Measurements from ENCODE around the gene ADARB2. TPM values are rescaled to one million over a fixed set of nuclear protein-coding genes. Genes with fewer than 3 reads are reported as not detected.

The ADARB2 gene
- total and polyA plus RNA-seq, 3 donors from 2014 or later: 8.5 to 13.0 (median 10.4) TPM

GRCh38 chr10:1673568-1674345 is 63.6 kb downstream of the ADARB2 start:
- TF ChIP-seq CTCF (IDR thresholded peaks at IDR 0.05) (no peak), POLR2A (IDR thresholded peaks at IDR 0.05) (no peak)
- H3K27ac ChIP-seq: no peak overlapping the region
- H3K9me3 ChIP-seq: no peaks in the 10 kb centered on the region
- no peak overlapping the region for H3K4me3 ChIP-seq
- intact Hi-C loops (cut with DNase I; ENCODE audit: low total_unique reads): no loop called here
- no peaks in the 10 kb centered on the region for H3K27me3 ChIP-seq
- no peak for DNase-seq
- 81 to 87% methylated on average over 21 of the region's 21 CpGs for WGBS, 2 donors
- H3K4me1 ChIP-seq: no peaks in the 10 kb centered on the region
- no peaks in the 10 kb centered on the region for H3K36me3 ChIP-seq (ENCODE audit: low read depth, missing control alignments)

GRCh38 chr10:1672001-1672781 is 65.1 kb downstream of the ADARB2 start:
- 53 to 69% methylated on average over 31 to 37 of the region's 37 CpGs for WGBS, 2 donors
- no peak for TF ChIP-seq POLR2A (IDR thresholded peaks at IDR 0.05)
- no peak for TF ChIP-seq CTCF (IDR thresholded peaks at IDR 0.05)

GRCh38 chr10:1671366-1672000 is 65.8 kb downstream of the ADARB2 start:
- Histone ChIP-seq H3K4me3 (no peak overlapping the region), H3K27me3 (no peaks in the 10 kb centered on the region), H3K27ac (no peak overlapping the region), H3K9me3 (no peaks in the 10 kb centered on the region), H3K4me1 (no peaks in the 10 kb centered on the region), H3K36me3 (ENCODE audit: low read depth, missing control alignments) (no peaks in the 10 kb centered on the region)
- 58 to 67% methylated on average over 18 to 20 of the region's 20 CpGs for WGBS, 2 donors
- TF ChIP-seq POLR2A (IDR thresholded peaks at IDR 0.05) (no peak), CTCF (IDR thresholded peaks at IDR 0.05) (no peak)
- DNase-seq: no peak
- intact Hi-C loops (cut with DNase I; ENCODE audit: low total_unique reads): no loop called here

More at GRCh38 chr10:1672001-1672781, 65.1 kb downstream of the ADARB2 start:
- H3K27ac ChIP-seq: no peak overlapping the region
- DNase-seq: no peak
- H3K27me3 ChIP-seq: no peaks in the 10 kb centered on the region
- H3K36me3 ChIP-seq (ENCODE audit: low read depth, missing control alignments): no peaks in the 10 kb centered on the region
- intact Hi-C loops (cut with DNase I; ENCODE audit: low total_unique reads): no loop called here
- no peaks in the 10 kb centered on the region for H3K9me3 ChIP-seq
- no peaks in the 10 kb centered on the region for H3K4me1 ChIP-seq
- peak overlapping the region in 1 of 2 donors; percentile 17 for H3K4me3 ChIP-seq

- H3K4me1 ChIP-seq: no peaks in the 10 kb centered on the region
- no peak overlapping the region for H3K27ac ChIP-seq
- H3K27me3 ChIP-seq: no peaks in the 10 kb centered on the region
- intact Hi-C loops (cut with DNase I; ENCODE audit: low total_unique reads): no loop called here
- H3K36me3 ChIP-seq (ENCODE audit: low read depth, missing control alignments): no peaks in the 10 kb centered on the region
- DNase-seq: no peak
- H3K4me3 ChIP-seq: no peak overlapping the region
- H3K9me3 ChIP-seq: no peaks in the 10 kb centered on the region
- TF ChIP-seq CTCF (IDR thresholded peaks at IDR 0.05) (no peak), POLR2A (IDR thresholded peaks at IDR 0.05) (no peak)
- 58 to 63% methylated on average over 24 to 32 of the region's 32 CpGs for WGBS, 2 donors
Observed at GRCh38 chr10:1670541-1671365, 66.6 kb downstream of the ADARB2 start.

All from testis (tissue), 3 donors.